ENCODE results near the gene RILPL1. TPM values are rescaled to one million over a fixed set of nuclear protein-coding genes. Genes with fewer than 3 reads are reported as not detected.

RILPL1 gene
- total and polyA plus RNA-seq, 9 of the 15 experiments (the other 6 are each of a cell fraction or from before 2014, with no cell fraction given) = 0.25 to 10.6 (median 8.6) TPM

DNA sequence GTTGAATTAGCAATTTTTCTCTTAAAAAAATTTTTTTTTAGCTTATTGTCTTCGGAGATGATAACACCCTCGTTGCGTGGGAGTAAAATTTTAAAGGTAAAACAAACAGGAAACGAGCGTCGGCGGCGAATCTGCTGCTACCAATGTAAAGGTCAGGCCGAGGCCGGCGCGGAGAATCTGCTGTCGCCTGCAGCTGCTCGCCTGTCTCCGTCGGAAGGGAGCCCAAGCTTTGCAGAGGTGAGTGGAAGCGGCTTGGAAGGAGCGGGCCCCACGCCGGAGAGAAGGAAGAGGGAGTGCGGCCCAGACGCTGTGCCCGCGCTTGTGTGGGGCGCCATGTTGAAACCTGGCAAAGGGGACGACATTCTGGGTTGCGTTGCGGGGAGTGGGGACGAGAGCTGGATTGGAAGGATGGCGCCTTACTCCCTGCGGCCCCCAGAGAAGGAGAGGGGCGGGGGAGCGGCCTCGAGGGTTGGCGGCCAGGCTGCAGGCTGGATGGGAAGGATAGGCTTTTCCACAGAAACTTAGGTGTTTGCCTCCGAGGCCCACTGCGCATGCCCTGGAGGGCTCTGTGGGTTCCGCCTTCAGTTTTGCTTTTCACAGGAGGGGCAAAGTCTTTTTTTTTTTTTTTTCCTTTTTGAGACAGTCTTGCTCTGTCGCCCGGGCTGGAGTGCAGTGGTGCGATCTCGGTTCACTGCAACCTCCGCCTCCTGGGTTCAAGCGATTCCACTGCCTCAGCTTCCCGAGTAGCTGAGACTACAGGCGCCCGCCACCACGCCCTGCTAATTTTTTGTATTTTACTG, 75.3 kb downstream of the RILPL1 start, which contains the start of gene SNRNP35 (continued):
- TF ChIP-seq KAT8 (IDR thresholded peaks at IDR 0.05; ENCODE audit: low read depth) (0 out of 2 replicates have a peak, but pooled peaks have one; percentile 45), HMGN3 (IDR thresholded peaks at IDR 0.05; ENCODE audit: borderline replicate concordance, extremely low read depth, insufficient read length, low read depth, low read length) (no peak), ZNF668 (CRISPR knock-in tag; IDR thresholded peaks at IDR 0.05) (no peak), CHCHD3 (CRISPR knock-in tag; IDR thresholded peaks at IDR 0.05) (no peak), HCFC1 (IDR thresholded peaks at IDR 0.05; ENCODE audit: low read depth, low read length) (peak; percentile 73), ZNF134 (CRISPR knock-in tag; conservative IDR thresholded peaks at IDR 0.05) (no peak), C11orf30 (IDR thresholded peaks at IDR 0.05; ENCODE audit: low read depth) (peak; percentile 85), CBX3 (IDR thresholded peaks at IDR 0.05; ENCODE audit: borderline replicate concordance in 1 of 2, low read length in 2 of 2) (peak in 1 of 2 experiments; percentile 43; a peak in 1 of 3 replicates)
- TF ChIP-seq, protein P1, sequence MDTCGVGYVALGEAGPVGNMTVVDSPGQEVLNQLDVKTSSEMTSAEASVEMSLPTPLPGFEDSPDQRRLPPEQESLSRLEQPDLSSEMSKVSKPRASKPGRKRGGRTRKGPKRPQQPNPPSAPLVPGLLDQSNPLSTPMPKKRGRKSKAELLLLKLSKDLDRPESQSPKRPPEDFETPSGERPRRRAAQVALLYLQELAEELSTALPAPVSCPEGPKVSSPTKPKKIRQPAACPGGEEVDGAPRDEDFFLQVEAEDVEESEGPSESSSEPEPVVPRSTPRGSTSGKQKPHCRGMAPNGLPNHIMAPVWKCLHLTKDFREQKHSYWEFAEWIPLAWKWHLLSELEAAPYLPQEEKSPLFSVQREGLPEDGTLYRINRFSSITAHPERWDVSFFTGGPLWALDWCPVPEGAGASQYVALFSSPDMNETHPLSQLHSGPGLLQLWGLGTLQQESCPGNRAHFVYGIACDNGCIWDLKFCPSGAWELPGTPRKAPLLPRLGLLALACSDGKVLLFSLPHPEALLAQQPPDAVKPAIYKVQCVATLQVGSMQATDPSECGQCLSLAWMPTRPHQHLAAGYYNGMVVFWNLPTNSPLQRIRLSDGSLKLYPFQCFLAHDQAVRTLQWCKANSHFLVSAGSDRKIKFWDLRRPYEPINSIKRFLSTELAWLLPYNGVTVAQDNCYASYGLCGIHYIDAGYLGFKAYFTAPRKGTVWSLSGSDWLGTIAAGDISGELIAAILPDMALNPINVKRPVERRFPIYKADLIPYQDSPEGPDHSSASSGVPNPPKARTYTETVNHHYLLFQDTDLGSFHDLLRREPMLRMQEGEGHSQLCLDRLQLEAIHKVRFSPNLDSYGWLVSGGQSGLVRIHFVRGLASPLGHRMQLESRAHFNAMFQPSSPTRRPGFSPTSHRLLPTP (IDR thresholded peaks at IDR 0.05; ENCODE audit: borderline replicate concordance, extremely low read depth, insufficient read length) = no peak
- TF ChIP-seq, protein P2, sequence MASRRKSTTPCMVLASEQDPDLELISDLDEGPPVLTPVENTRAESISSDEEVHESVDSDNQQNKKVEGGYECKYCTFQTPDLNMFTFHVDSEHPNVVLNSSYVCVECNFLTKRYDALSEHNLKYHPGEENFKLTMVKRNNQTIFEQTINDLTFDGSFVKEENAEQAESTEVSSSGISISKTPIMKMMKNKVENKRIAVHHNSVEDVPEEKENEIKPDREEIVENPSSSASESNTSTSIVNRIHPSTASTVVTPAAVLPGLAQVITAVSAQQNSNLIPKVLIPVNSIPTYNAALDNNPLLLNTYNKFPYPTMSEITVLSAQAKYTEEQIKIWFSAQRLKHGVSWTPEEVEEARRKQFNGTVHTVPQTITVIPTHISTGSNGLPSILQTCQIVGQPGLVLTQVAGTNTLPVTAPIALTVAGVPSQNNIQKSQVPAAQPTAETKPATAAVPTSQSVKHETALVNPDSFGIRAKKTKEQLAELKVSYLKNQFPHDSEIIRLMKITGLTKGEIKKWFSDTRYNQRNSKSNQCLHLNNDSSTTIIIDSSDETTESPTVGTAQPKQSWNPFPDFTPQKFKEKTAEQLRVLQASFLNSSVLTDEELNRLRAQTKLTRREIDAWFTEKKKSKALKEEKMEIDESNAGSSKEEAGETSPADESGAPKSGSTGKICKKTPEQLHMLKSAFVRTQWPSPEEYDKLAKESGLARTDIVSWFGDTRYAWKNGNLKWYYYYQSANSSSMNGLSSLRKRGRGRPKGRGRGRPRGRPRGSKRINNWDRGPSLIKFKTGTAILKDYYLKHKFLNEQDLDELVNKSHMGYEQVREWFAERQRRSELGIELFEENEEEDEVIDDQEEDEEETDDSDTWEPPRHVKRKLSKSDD (conservative IDR thresholded peaks at IDR 0.05; ENCODE audit: low read length) = no peak
- TF ChIP-seq, protein P3, sequence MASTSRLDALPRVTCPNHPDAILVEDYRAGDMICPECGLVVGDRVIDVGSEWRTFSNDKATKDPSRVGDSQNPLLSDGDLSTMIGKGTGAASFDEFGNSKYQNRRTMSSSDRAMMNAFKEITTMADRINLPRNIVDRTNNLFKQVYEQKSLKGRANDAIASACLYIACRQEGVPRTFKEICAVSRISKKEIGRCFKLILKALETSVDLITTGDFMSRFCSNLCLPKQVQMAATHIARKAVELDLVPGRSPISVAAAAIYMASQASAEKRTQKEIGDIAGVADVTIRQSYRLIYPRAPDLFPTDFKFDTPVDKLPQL (IDR thresholded peaks at IDR 0.05; ENCODE audit: extremely low read depth, insufficient read length) = no peak
- TF ChIP-seq, protein P4, sequence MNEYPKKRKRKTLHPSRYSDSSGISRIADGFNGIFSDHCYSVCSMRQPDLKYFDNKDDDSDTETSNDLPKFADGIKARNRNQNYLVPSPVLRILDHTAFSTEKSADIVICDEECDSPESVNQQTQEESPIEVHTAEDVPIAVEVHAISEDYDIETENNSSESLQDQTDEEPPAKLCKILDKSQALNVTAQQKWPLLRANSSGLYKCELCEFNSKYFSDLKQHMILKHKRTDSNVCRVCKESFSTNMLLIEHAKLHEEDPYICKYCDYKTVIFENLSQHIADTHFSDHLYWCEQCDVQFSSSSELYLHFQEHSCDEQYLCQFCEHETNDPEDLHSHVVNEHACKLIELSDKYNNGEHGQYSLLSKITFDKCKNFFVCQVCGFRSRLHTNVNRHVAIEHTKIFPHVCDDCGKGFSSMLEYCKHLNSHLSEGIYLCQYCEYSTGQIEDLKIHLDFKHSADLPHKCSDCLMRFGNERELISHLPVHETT (CRISPR knock-in tag; conservative IDR thresholded peaks at IDR 0.05 in 1 of 2, IDR thresholded peaks at IDR 0.05 in 1 of 2) = peak in 1 of 2 experiments; percentile 83; a peak in 2 of 4 replicates
- TF ChIP-seq, protein P5, sequence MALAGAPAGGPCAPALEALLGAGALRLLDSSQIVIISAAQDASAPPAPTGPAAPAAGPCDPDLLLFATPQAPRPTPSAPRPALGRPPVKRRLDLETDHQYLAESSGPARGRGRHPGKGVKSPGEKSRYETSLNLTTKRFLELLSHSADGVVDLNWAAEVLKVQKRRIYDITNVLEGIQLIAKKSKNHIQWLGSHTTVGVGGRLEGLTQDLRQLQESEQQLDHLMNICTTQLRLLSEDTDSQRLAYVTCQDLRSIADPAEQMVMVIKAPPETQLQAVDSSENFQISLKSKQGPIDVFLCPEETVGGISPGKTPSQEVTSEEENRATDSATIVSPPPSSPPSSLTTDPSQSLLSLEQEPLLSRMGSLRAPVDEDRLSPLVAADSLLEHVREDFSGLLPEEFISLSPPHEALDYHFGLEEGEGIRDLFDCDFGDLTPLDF (CRISPR knock-in tag; IDR thresholded peaks at IDR 0.05) = peak; percentile 72

Measured in K562 (cell line).